ENCODE data around the gene PFKFB1. TPM values are rescaled to one million over a fixed set of nuclear protein-coding genes. Genes with fewer than 3 reads are reported as not detected.

The PFKFB1 gene
- not detected for total RNA-seq

GRCh38 chrX:54994099-54994498, at the start of gene PFKFB1:
Gene PFKFB1 (minus strand): TSS chrX:54994188. CDS start chrX:54994007, 181 bp downstream.
- Histone ChIP-seq H3K27me3 (no peaks in the 10 kb centered on the region), H3K27ac (no peak within 1 kb of the TSS), H3K9me3 (no peaks in the 10 kb centered on the region), H3K36me3 (no peaks in the 10 kb centered on the region), H3K4me1 (no peaks in the 10 kb centered on the region), H3K4me3 (no peak within 1 kb of the TSS)
- TF ChIP-seq CTCF (IDR thresholded peaks at IDR 0.05): no peak
- intact Hi-C loops (cut with DNase I): no loop called here
- no peak for DNase-seq (ENCODE audit: low spot score in 2 of 2)

- intact Hi-C loops (cut with DNase I): no loop called here
- TF ChIP-seq CTCF (IDR thresholded peaks at IDR 0.05): no peak
- no peaks in the 10 kb centered on the region for H3K36me3 ChIP-seq
- H3K9me3 ChIP-seq: no peaks in the 10 kb centered on the region
- H3K4me3 ChIP-seq: no peak overlapping the region
- no peaks in the 10 kb centered on the region for H3K27me3 ChIP-seq
- DNase-seq (ENCODE audit: low spot score in 2 of 2): no peak
- H3K4me1 ChIP-seq: no peaks in the 10 kb centered on the region
- H3K27ac ChIP-seq: no peak overlapping the region
Observed at GRCh38 chrX:55041514-55041913, 47.5 kb upstream of the PFKFB1 start.

DNA sequence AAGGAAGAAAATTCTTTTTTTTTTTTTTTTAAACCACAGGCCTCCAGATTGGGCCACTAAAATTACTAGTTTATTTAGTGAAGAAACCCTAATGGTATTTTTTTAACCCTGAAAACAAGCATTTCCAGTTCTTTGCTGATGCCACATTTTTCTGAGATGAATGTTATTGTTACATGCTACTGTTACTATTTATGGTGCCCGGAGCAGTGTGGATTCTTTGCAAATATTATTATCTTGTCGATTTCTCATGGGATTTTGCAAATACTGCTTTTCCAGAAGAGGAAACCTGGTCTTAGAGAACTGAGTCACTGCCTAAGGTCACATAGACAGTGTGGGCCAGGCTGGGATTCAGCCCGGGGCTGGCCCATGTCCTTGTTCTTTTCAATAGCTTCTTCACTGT, 45.5 kb upstream of the PFKFB1 start:
- Histone ChIP-seq H3K4me3 (no peak overlapping the region), H3K9me3 (no peaks in the 10 kb centered on the region), H3K27ac (no peak overlapping the region), H3K4me1 (no peaks in the 10 kb centered on the region), H3K27me3 (no peaks in the 10 kb centered on the region), H3K36me3 (no peaks in the 10 kb centered on the region)
- TF ChIP-seq CTCF (IDR thresholded peaks at IDR 0.05): no peak
- no peak for DNase-seq (ENCODE audit: low spot score in 2 of 2)
- intact Hi-C loops (cut with DNase I): no loop called here

GRCh38 chrX:55033429-55033828, 39.4 kb upstream of the PFKFB1 start:
- no peak for TF ChIP-seq CTCF (IDR thresholded peaks at IDR 0.05)
- no peaks in the 10 kb centered on the region for H3K36me3 ChIP-seq
- no peaks in the 10 kb centered on the region for H3K9me3 ChIP-seq
- H3K27ac ChIP-seq: no peak overlapping the region
- H3K27me3 ChIP-seq: no peaks in the 10 kb centered on the region
- intact Hi-C loops (cut with DNase I): no loop called here
- H3K4me3 ChIP-seq: no peak overlapping the region
- no peaks in the 10 kb centered on the region for H3K4me1 ChIP-seq
- DNase-seq (ENCODE audit: low spot score in 2 of 2): no peak

GRCh38 chrX:55030271-55031205, 36.5 kb upstream of the PFKFB1 start, which contains the start of gene ALAS2:
Gene ALAS2 (minus strand): TSS chrX:55030977. CDS start chrX:55026000, 4,977 bp downstream.
- Histone ChIP-seq H3K9me3 (no peaks in the 10 kb centered on the region), H3K4me3 (no peak within 1 kb of the TSS), H3K4me1 (no peaks in the 10 kb centered on the region), H3K36me3 (no peaks in the 10 kb centered on the region), H3K27ac (no peak within 1 kb of the TSS), H3K27me3 (no peaks in the 10 kb centered on the region)
- intact Hi-C loops (cut with DNase I): no loop called here
- no peak for TF ChIP-seq CTCF (IDR thresholded peaks at IDR 0.05)
- DNase-seq (ENCODE audit: low spot score in 2 of 2): no peak

All from ascending aorta (tissue), 2 donors.